Measurements from ENCODE around the gene PILRA.

DNA sequence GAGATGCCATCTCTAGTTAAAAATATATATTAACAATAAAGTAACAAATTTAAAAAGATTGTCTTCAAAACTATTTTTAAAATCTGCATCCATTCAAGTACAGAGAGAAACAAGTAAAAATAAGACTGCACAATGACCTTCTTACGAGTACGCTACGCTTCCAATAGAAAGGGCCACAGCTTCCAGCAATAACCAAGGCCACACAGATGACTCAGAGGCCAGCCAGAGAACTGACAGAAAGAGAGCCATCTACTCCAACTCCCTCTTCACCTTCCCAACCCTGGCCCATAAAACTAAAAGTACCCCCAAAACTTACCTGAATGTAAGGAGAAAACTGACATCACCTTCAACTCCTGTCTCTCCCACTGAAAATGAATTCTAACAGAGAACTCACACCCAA is 26.8 kb downstream of the PILRA start:
- no peak for TF ChIP-seq POLR2A (IDR thresholded peaks at IDR 0.05)
- TF ChIP-seq, protein P1, sequence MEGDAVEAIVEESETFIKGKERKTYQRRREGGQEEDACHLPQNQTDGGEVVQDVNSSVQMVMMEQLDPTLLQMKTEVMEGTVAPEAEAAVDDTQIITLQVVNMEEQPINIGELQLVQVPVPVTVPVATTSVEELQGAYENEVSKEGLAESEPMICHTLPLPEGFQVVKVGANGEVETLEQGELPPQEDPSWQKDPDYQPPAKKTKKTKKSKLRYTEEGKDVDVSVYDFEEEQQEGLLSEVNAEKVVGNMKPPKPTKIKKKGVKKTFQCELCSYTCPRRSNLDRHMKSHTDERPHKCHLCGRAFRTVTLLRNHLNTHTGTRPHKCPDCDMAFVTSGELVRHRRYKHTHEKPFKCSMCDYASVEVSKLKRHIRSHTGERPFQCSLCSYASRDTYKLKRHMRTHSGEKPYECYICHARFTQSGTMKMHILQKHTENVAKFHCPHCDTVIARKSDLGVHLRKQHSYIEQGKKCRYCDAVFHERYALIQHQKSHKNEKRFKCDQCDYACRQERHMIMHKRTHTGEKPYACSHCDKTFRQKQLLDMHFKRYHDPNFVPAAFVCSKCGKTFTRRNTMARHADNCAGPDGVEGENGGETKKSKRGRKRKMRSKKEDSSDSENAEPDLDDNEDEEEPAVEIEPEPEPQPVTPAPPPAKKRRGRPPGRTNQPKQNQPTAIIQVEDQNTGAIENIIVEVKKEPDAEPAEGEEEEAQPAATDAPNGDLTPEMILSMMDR (IDR thresholded peaks at IDR 0.05): no peak

Data from uterus (tissue), 2 donors.